A673 (cell line): ENCODE measurements around the gene PLXNA1. TPM values are rescaled to one million over a fixed set of nuclear protein-coding genes. Genes with fewer than 3 reads are reported as not detected.

Source experiments
- BruUV-seq: library from RNA; stranded (reverse); fragments of 400-500 nt; replicated peaks from 2 replicates; lab custom pipeline; 2021; lab: Mats Ljungman, UMichigan
- CTCF ChIA-PET: fragments of 300-600 bp; sonication (Branson Sonifier 250); formaldehyde crosslinking; loops from one replicate; lab custom pipeline; 2022; ENCODE audit warnings: antibody characterized with exemption; lab: Charles Lee
- POLR2A ChIA-PET: fragments of 300-600 bp; sonication (Branson Sonifier 250); formaldehyde crosslinking; loops from one replicate; lab custom pipeline; 2022; ENCODE audit warnings: antibody characterized with exemption; ENCODE audit not compliant: low non-redundant PET; lab: Charles Lee
- DNase-seq: peaks from one replicate; pipeline ENCODE4 v3.0.0-alpha.2; 2015; ENCODE audit warnings: low spot score
- H3K27ac ChIP-seq: fragments of 200-600 bp; sonication (generic); 2 replicates; pipeline ENCODE4 v1.5.1; 2016; ENCODE audit warnings: mixed run types, low read depth, mild to moderate bottlenecking, mixed read lengths, antibody characterized with exemption, low read length; ENCODE audit not compliant: poor library complexity, severe bottlenecking
- H3K27me3 ChIP-seq: fragments of 200-600 bp; sonication (generic); replicated peaks from 2 replicates; pipeline ENCODE4 v1.6.1; 2017; ENCODE audit warnings: mixed run types, low read depth, mild to moderate bottlenecking, mixed read lengths, antibody characterized with exemption, low read length; ENCODE audit not compliant: insufficient read depth, poor library complexity
- H3K36me3 ChIP-seq: fragments of 200-600 bp; sonication (generic); 2 replicates; pipeline ENCODE4 v1.6.1; 2016; ENCODE audit warnings: mixed run types, mild to moderate bottlenecking, mixed read lengths, antibody characterized with exemption, low read length; ENCODE audit not compliant: insufficient read depth, poor library complexity, severe bottlenecking
- H3K4me1 ChIP-seq: fragments of 200-600 bp; sonication (generic); 2 replicates; pipeline ENCODE4 v1.6.1; 2017; ENCODE audit warnings: mixed run types, mild to moderate bottlenecking, mixed read lengths, antibody characterized with exemption, low read length; ENCODE audit not compliant: insufficient read depth, poor library complexity, severe bottlenecking
- H3K4me3 ChIP-seq: fragments of 200-600 bp; sonication (generic); 2 replicates; pipeline ENCODE4 v1.5.1; 2016; ENCODE audit warnings: low read depth, mixed run types, mild to moderate bottlenecking, mixed read lengths, low read length; ENCODE audit not compliant: poor library complexity, severe bottlenecking
- H3K9me3 ChIP-seq: fragments of 200-600 bp; sonication (generic); 2 replicates; pipeline ENCODE4 v1.6.1; 2016; ENCODE audit warnings: mixed run types, low read depth, mild to moderate bottlenecking, mixed read lengths, antibody characterized with exemption, low read length; ENCODE audit not compliant: poor library complexity, severe bottlenecking
- CTCF ChIP-seq: fragments of 300-800, 200-600 bp; sonication (generic); conservative IDR thresholded peaks from 2 replicates; pipeline ENCODE4 v1.5.1; 2017; ENCODE audit warnings: low read depth, mild to moderate bottlenecking, antibody characterized with exemption, low read length, moderate library complexity, mixed read lengths
- EZH2 ChIP-seq: fragments of 200-600 bp; sonication (generic); IDR thresholded peaks from 2 replicates; pipeline ENCODE4 v1.6.1; 2017; ENCODE audit warnings: borderline replicate concordance, low read depth, mild to moderate bottlenecking, mixed read lengths, antibody characterized with exemption, low read length; ENCODE audit not compliant: poor library complexity, severe bottlenecking
- intact Hi-C: fragments of 100-400 bp; cut with micrococcal nuclease; formaldehyde crosslinking; loops from one replicate; pipeline ENCODE4 v1.10.0; 2022; ENCODE audit not compliant: unreplicated experiment
- total RNA-seq: library from RNA; stranded (reverse); gene quantifications from 2 replicates; pipeline ENCODE4 v1.2.3, GENCODE V29; 2021

The PLXNA1 gene
- total RNA-seq, 1 experiment from 2014 or later: 33.6 TPM

DNA sequence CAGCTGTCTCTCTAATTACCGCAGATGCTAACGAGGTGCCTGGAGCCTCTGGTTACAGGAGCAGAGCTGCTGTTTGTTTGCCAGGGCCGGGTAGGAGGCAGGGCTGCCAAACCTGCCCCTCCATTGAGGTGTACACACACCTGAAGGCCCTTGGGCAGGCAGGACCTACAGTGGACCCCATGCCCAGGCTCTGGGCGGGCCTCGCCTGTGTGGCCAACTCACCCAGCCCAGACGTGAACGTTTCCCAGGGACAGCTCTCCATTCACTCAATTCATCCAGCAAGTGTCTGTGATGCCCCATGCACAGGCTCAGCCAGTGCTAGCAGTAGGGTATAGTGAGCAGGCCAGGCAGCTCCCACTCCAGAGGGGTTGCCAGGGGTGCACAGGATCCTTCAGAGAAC is 43.7 kb downstream of the PLXNA1 start:
- DNase-seq: no peak
- ChIA-PET CTCF (no interaction called here), POLR2A (no interaction called here)
- H3K27ac ChIP-seq: no peak overlapping the region
- no peaks in the 10 kb centered on the region for H3K27me3 ChIP-seq
- intact Hi-C loops: no loop called here
- H3K4me1 ChIP-seq: no peaks in the 10 kb centered on the region
- H3K4me3 ChIP-seq: no peak overlapping the region
- BruUV-seq: no TSS peak
- H3K36me3 ChIP-seq: peaks cover 18% of the 10 kb centered on the region
- TF ChIP-seq CTCF (no peak), EZH2 (no peak)
- no peaks in the 10 kb centered on the region for H3K9me3 ChIP-seq

GRCh38 chr3:127027061-127027735 is 44.3 kb downstream of the PLXNA1 start:
- intact Hi-C loops: no loop called here
- ChIA-PET CTCF (no interaction called here), POLR2A (no interaction called here)
- Histone ChIP-seq H3K27ac (no peak overlapping the region), H3K36me3 (peaks cover 16% of the 10 kb centered on the region), H3K4me3 (no peak overlapping the region), H3K9me3 (no peaks in the 10 kb centered on the region), H3K4me1 (no peaks in the 10 kb centered on the region), H3K27me3 (no peaks in the 10 kb centered on the region)
- BruUV-seq: no TSS peak
- DNase-seq: no peak
- TF ChIP-seq EZH2: no peak
- TF ChIP-seq CTCF: no peak

GRCh38 chr3:127027811-127028548 is 45.1 kb downstream of the PLXNA1 start:
- Histone ChIP-seq H3K9me3 (no peaks in the 10 kb centered on the region), H3K27me3 (no peaks in the 10 kb centered on the region), H3K4me3 (no peak overlapping the region), H3K4me1 (no peaks in the 10 kb centered on the region), H3K36me3 (peaks cover 18% of the 10 kb centered on the region), H3K27ac (no peak overlapping the region)
- ChIA-PET POLR2A (no interaction called here), CTCF (no interaction called here)
- intact Hi-C loops: no loop called here
- no peak for DNase-seq
- TF ChIP-seq CTCF (no peak), EZH2 (no peak)
- BruUV-seq: no TSS peak
